ENCODE data around the gene HERPUD1.

HERPUD1 gene

GRCh38 chr16:56993204-56993603 is 61.3 kb downstream of the HERPUD1 start:
- Histone ChIP-seq H3K4me1 (no peaks in the 10 kb centered on the region), H3K36me3 (no peaks in the 10 kb centered on the region), H3K27me3 (no peaks in the 10 kb centered on the region), H3K9me3 (no peaks in the 10 kb centered on the region), H3K4me3 (ENCODE audit: low read depth, low read length) (no peak overlapping the region)
- no peak for DNase-seq
- TF ChIP-seq, protein P1, sequence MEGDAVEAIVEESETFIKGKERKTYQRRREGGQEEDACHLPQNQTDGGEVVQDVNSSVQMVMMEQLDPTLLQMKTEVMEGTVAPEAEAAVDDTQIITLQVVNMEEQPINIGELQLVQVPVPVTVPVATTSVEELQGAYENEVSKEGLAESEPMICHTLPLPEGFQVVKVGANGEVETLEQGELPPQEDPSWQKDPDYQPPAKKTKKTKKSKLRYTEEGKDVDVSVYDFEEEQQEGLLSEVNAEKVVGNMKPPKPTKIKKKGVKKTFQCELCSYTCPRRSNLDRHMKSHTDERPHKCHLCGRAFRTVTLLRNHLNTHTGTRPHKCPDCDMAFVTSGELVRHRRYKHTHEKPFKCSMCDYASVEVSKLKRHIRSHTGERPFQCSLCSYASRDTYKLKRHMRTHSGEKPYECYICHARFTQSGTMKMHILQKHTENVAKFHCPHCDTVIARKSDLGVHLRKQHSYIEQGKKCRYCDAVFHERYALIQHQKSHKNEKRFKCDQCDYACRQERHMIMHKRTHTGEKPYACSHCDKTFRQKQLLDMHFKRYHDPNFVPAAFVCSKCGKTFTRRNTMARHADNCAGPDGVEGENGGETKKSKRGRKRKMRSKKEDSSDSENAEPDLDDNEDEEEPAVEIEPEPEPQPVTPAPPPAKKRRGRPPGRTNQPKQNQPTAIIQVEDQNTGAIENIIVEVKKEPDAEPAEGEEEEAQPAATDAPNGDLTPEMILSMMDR (IDR thresholded peaks at IDR 0.05; ENCODE audit: low read depth, low read length) = no peak

GRCh38 chr16:56994311-56994710 is 62.4 kb downstream of the HERPUD1 start:
- TF ChIP-seq, protein P1 (IDR thresholded peaks at IDR 0.05; ENCODE audit: low read depth, low read length) = no peak
- H3K9me3 ChIP-seq = no peaks in the 10 kb centered on the region
- H3K27me3 ChIP-seq = no peaks in the 10 kb centered on the region
- no peaks in the 10 kb centered on the region for H3K4me1 ChIP-seq
- H3K36me3 ChIP-seq = no peaks in the 10 kb centered on the region
- H3K4me3 ChIP-seq (ENCODE audit: low read depth, low read length) = no peak overlapping the region
- no peak for DNase-seq
